H1 (cell line): Measurements from ENCODE around the gene SCARF1. TPM values are rescaled to one million over a fixed set of nuclear protein-coding genes. Genes with fewer than 3 reads are reported as not detected.
A peak's percentile ranks its signal among the peaks of the same experiment; 100 is the strongest.

Experiments used
- CTCF ChIA-PET: fragments of 300-600 bp; sonication (Branson Sonifier 250); formaldehyde crosslinking; loops from one replicate; lab custom pipeline; 2021; ENCODE audit not compliant: partially characterized antibody; lab: Charles Lee
- POLR2A ChIA-PET: fragments of 300-600 bp; sonication (Branson Sonifier 250); formaldehyde crosslinking; loops from one replicate; lab custom pipeline; 2021; ENCODE audit warnings: inconsistent platforms; ENCODE audit not compliant: partially characterized antibody; lab: Charles Lee
- DNase-seq, 2 experiments: peaks; one replicate each; pipeline versions ENCODE4 v3.0.0 to v3.0.0-alpha.2; 2010 to 2022; ENCODE audit warnings: low spot score in 2 of 2, low read depth in 1 of 2, mixed read lengths in 1 of 2
- FAIRE-seq: peaks from 2 replicates; lab custom pipeline; 2011; peaks lifted over from hg19 to GRCh38; lab: Jason Lieb, UNC
- H2AFZ ChIP-seq: 2 replicates; pipeline ENCODE4 v1.8.1; 2012; ENCODE audit warnings: low read length, inconsistent platforms
- H2AK5ac ChIP-seq: 2 replicates; pipeline ENCODE4 v1.6.1; 2013; ENCODE audit warnings: low read depth, low read length
- H2BK120ac ChIP-seq: replicated peaks from 2 replicates; pipeline ENCODE3; 2013; ENCODE audit warnings: low read depth, low read length, inconsistent platforms
- H2BK12ac ChIP-seq: 2 replicates; pipeline ENCODE4 v1.6.1; 2013; ENCODE audit warnings: low read depth, low read length
- H2BK15ac ChIP-seq: 2 replicates; pipeline ENCODE4 v1.6.1; 2013; ENCODE audit warnings: low read length
- H2BK20ac ChIP-seq: 2 replicates; pipeline ENCODE4 v1.6.1; 2013; ENCODE audit warnings: low read length
- H2BK5ac ChIP-seq: 2 replicates; pipeline ENCODE4 v1.6.1; 2013; ENCODE audit warnings: low read depth, low read length
- H3K14ac ChIP-seq: 2 replicates; pipeline ENCODE4 v1.6.1; 2013; ENCODE audit warnings: inconsistent platforms; ENCODE audit not compliant: insufficient read length
- H3K18ac ChIP-seq: 2 replicates; pipeline ENCODE4 v1.6.1; 2013; ENCODE audit warnings: low read length; ENCODE audit errors: extremely low read depth
- H3K23ac ChIP-seq: 2 replicates; pipeline ENCODE4 v1.6.1; 2013; ENCODE audit warnings: inconsistent platforms; ENCODE audit not compliant: insufficient read length
- H3K23me2 ChIP-seq: 2 replicates; pipeline ENCODE4 v1.6.1; 2013; ENCODE audit warnings: low read depth, low read length
- H3K27ac ChIP-seq: 2 replicates; pipeline ENCODE4 v1.6.1; 2011; ENCODE audit warnings: low read depth, low read length, inconsistent platforms
- H3K27me3 ChIP-seq, 4 experiments: replicated peaks in 1 of 4; 1 replicate in 1 of 4; 2 replicates in 3 of 4; pipeline versions ENCODE4 v1.6.1 to v1.8.1; 2011 to 2013; ENCODE audit warnings: low read length in 3 of 4, mild to moderate bottlenecking in 3 of 4, inconsistent platforms in 2 of 4, mixed read lengths in 2 of 4, moderate library complexity in 1 of 4; ENCODE audit not compliant: control insufficient read depth in 3 of 4, insufficient read depth in 3 of 4; ENCODE audit errors: extremely low read depth in 1 of 4
- H3K36me3 ChIP-seq, 4 experiments: 2 replicates each; pipeline versions ENCODE4 v1.6.1 to v1.8.1; 2011 to 2013; ENCODE audit warnings: mild to moderate bottlenecking in 4 of 4, low read length in 3 of 4, moderate library complexity in 2 of 4, control low read depth in 1 of 4, inconsistent platforms in 1 of 4; ENCODE audit not compliant: insufficient read depth in 4 of 4, control insufficient read depth in 2 of 4
- H3K4ac ChIP-seq: replicated peaks from 2 replicates; pipeline ENCODE3; 2013; ENCODE audit warnings: low read length, low read depth, mixed read lengths, inconsistent platforms; ENCODE audit not compliant: insufficient read length
- H3K4me1 ChIP-seq, 4 experiments: replicated peaks in 1 of 4; 1 replicate in 1 of 4; 2 replicates in 3 of 4; pipeline versions ENCODE4 v1.6.1 to v1.8.1; 2011 to 2013; ENCODE audit warnings: low read length in 3 of 4, inconsistent platforms in 2 of 4, mixed read lengths in 1 of 4; ENCODE audit not compliant: insufficient read depth in 4 of 4, control insufficient read depth in 3 of 4
- H3K4me2 ChIP-seq, 2 experiments: 2 replicates each; pipeline versions ENCODE4 v1.6.1 to v1.8.1; 2011 to 2013; ENCODE audit warnings: low read depth in 2 of 2, low read length in 2 of 2, control low read depth in 1 of 2, inconsistent platforms in 1 of 2, mild to moderate bottlenecking in 1 of 2; ENCODE audit not compliant: insufficient read depth in 1 of 2
- H3K4me3 ChIP-seq, 4 experiments: fragments of 200-600, 300-600 bp in 1 of 4; sonication (generic), shearing (Covaris generic), sonication (Bioruptor Twin) in 1 of 4; 2 replicates each; pipeline versions ENCODE4 v1.5.1 to v1.8.1; 2011 to 2016; ENCODE audit warnings: low read length in 4 of 4, low read depth in 3 of 4, control low read depth in 2 of 4, inconsistent platforms in 2 of 4, mild to moderate bottlenecking in 2 of 4, mixed read lengths in 1 of 4, moderate library complexity in 1 of 4; ENCODE audit not compliant: insufficient read depth in 2 of 4; ENCODE audit errors: extremely low read depth in 1 of 4
- H3K56ac ChIP-seq: replicated peaks from 2 replicates; pipeline ENCODE3; 2013; ENCODE audit warnings: low read depth, mild to moderate bottlenecking, mixed read lengths, low read length, inconsistent platforms; ENCODE audit not compliant: insufficient read length
- H3K79me1 ChIP-seq: 2 replicates; pipeline ENCODE4 v1.6.1; 2013; ENCODE audit warnings: low read depth, low read length, control low read depth
- H3K79me2 ChIP-seq, 2 experiments: 2 replicates each; pipeline versions ENCODE4 v1.6.1 to v1.8.1; 2012 to 2013; ENCODE audit warnings: low read length in 2 of 2, mild to moderate bottlenecking in 2 of 2, inconsistent platforms in 1 of 2; ENCODE audit not compliant: insufficient read depth in 2 of 2, control insufficient read depth in 1 of 2
- H3K9ac ChIP-seq, 4 experiments: replicated peaks in 1 of 4; 1 replicate in 1 of 4; 2 replicates in 3 of 4; pipeline versions ENCODE4 v1.6.1 to v1.8.1; 2011 to 2013; ENCODE audit warnings: low read depth in 3 of 4, low read length in 3 of 4, control low read depth in 2 of 4, mild to moderate bottlenecking in 2 of 4, moderate library complexity in 2 of 4, inconsistent platforms in 1 of 4; ENCODE audit errors: extremely low read depth in 1 of 4
- H3K9me3 ChIP-seq, 2 experiments: 2 replicates each; pipeline versions ENCODE4 v1.6.1 to v1.8.1; 2012 to 2013; ENCODE audit warnings: mild to moderate bottlenecking in 2 of 2, moderate library complexity in 2 of 2, control low read depth in 1 of 2, inconsistent platforms in 1 of 2, low read depth in 1 of 2, low read length in 1 of 2, mixed read lengths in 1 of 2; ENCODE audit not compliant: insufficient read depth in 2 of 2
- H4K20me1 ChIP-seq, 2 experiments: replicated peaks in 1 of 2; 2 replicates each; pipeline versions ENCODE3 to v1.8.1; 2011 to 2013; ENCODE audit warnings: inconsistent platforms in 2 of 2, low read length in 2 of 2, mild to moderate bottlenecking in 1 of 2; ENCODE audit not compliant: insufficient read depth in 2 of 2, control insufficient read depth in 1 of 2
- H4K5ac ChIP-seq: 2 replicates; pipeline ENCODE4 v1.6.1; 2013; ENCODE audit warnings: low read length, low read depth, mixed read lengths, inconsistent platforms; ENCODE audit not compliant: insufficient read length
- H4K8ac ChIP-seq: 2 replicates; pipeline ENCODE4 v1.8.0; 2013; ENCODE audit warnings: mild to moderate bottlenecking, moderate library complexity, low read length, inconsistent platforms; ENCODE audit not compliant: insufficient read depth; ENCODE audit errors: extremely low read depth
- H4K91ac ChIP-seq: replicated peaks from 2 replicates; pipeline ENCODE3; 2013; ENCODE audit warnings: low read length, mixed read lengths, inconsistent platforms; ENCODE audit not compliant: insufficient read length
- BRCA1 ChIP-seq: IDR thresholded peaks from 2 replicates; pipeline ENCODE4 v1.6.1; 2012; ENCODE audit warnings: low read depth, low read length, improper control_type of control experiment
- FOSL1 ChIP-seq: IDR thresholded peaks from 2 replicates; pipeline ENCODE4 v1.6.1; 2011; ENCODE audit warnings: mild to moderate bottlenecking, low read depth, low read length, moderate library complexity; ENCODE audit not compliant: insufficient read depth
- RBBP5 ChIP-seq: IDR thresholded peaks from 2 replicates; pipeline ENCODE4 v1.7.1; 2012; ENCODE audit warnings: low read depth, mild to moderate bottlenecking, inconsistent platforms, low read length, moderate library complexity, borderline replicate concordance
- WGBS, 2 experiments: shearing (Covaris generic) in 1 of 2; methylation state at CpG; one replicate each; pipeline versions ENCODE4 v1.1.6 to v1.1.7; 2013 to 2015; ENCODE audit warnings: low lambda C conversion rate in 2 of 2, mixed read lengths in 2 of 2, inconsistent platforms in 1 of 2, low coverage in 1 of 2, missing lambda C conversion rate in 1 of 2; ENCODE audit not compliant: insufficient replicate concordance in 2 of 2, insufficient coverage in 1 of 2, insufficient read length in 1 of 2; ENCODE audit errors: extremely low coverage in 1 of 2, missing lambda C conversion rate in 1 of 2; 5-methylcytosine and 5-hydroxymethylcytosine counted together
- polyA plus RNA-seq, 7 experiments: library from polyadenylated mRNA; depleted of rRNA in 3 of 7; stranded (reverse) in 5 of 7; unstranded in 2 of 7; fragments of >200 nt in 5 of 7; fragments of 200-250 nt in 2 of 7; gene quantifications; 1 replicate in 5 of 7; 2 replicates in 1 of 7; 4 replicates in 1 of 7; pipeline versions ENCODE4 v1.2.1 to v1.2.3, GENCODE V29; 2011 to 2013; ENCODE audit warnings: missing spikeins in 2 of 7, mixed read lengths in 2 of 7
- total RNA-seq: library from RNA; stranded (reverse); fragmentation: NEBNext Ultra II Directional; extraction: Animal tissue kit (Norgen Biotek cat#: 25700); gene quantifications from 2 replicates; pipeline ENCODE4 v1.2.1, GENCODE V29; 2021

The SCARF1 gene
- total and polyA plus RNA-seq, 2 of the 8 experiments (the other 6 are each of a cell fraction or from before 2014, with no cell fraction given), result 1.1 to 1.6 TPM

- TF ChIP-seq RBBP5, result no peak
- TF ChIP-seq BRCA1, result no peak
- no peak for TF ChIP-seq FOSL1
- TF ChIP-seq, all 59 proteins: peak for 0
- Histone ChIP-seq H3K56ac (no peak overlapping the region), H2BK20ac (no peak overlapping the region; the same call in 1 of the 2 replicates), H3K23ac (no peak overlapping the region), H4K5ac (no peak overlapping the region), H2AK5ac (no peak overlapping the region), H3K27ac (no peak overlapping the region), H3K4me2 (peak overlapping the region; percentile 31 to 73; a peak in 3 of 4 replicates), H2BK5ac (peak overlapping the region; percentile 61; the same call in 1 of the 2 replicates), H3K18ac (peak overlapping the region; percentile 44; the same call in 1 of the 2 replicates), H4K91ac (peak overlapping the region; percentile 17), H3K9me3 (no peaks in the 10 kb centered on the region), H3K79me1 (no peaks in the 10 kb centered on the region), H3K9ac (no peak overlapping the region), H2BK15ac (peak overlapping the region; percentile 19; the same call in 1 of the 2 replicates), H3K4me1 (peaks cover 0 to 46% (median 27%) of the 10 kb centered on the region in 4 experiments; a peak in 6 of 7 replicates), H3K79me2 (no peaks in the 10 kb centered on the region), H2BK12ac (peak overlapping the region; percentile 43; the same call in 1 of the 2 replicates), H2AFZ (no peak overlapping the region), H3K27me3 (peaks cover 0 to 19% (median 8%) of the 10 kb centered on the region in 4 experiments; a peak in 5 of 7 replicates), H2BK120ac (no peak overlapping the region), H3K36me3 (no peaks in the 10 kb centered on the region), H3K4ac (no peak overlapping the region), H4K8ac (0 out of 2 replicates have a peak overlapping the region, but pooled peaks have one; percentile 40), H3K4me3 (peak overlapping the region; percentile 15 to 63 (median 44); a peak in 6 of 8 replicates), H3K23me2 (peaks cover 8% of the 10 kb centered on the region; the same call in 1 of the 2 replicates), H4K20me1 (no peaks in the 10 kb centered on the region), H3K14ac (no peak overlapping the region)
- ChIA-PET POLR2A (interaction anchor here (0.6 to 1.1 kb wide), 3 partner anchors 14 to 82 kb away, joined by 3 to 4 read pairs (median 3); partner anchors contain the start of gene PITPNA), CTCF (interaction anchor here (1.2 to 1.6 kb wide), 3 partner anchors 8 to 70 kb away, joined by 3 to 4 read pairs (median 4); no protein-coding TSS in a partner anchor)
- 77% methylated on average over 9 of the region's 13 CpGs; no CpG with 5 or more reads in 1 of the 2 experiments for WGBS, 2 experiments
- no peak for FAIRE-seq
- DNase-seq, result no peak
These were observed 1.5 kb downstream of the SCARF1 start for GRCh38 chr17:1643999-1644492.
